GM13976 (cell line): ENCODE data around the gene TRIP12.
A peak's percentile ranks its signal among the peaks of the same experiment; 100 is the strongest.
"Not testable (repeated sequence)": the region's sequence is repeated elsewhere in the genome, so short reads cannot be mapped to it uniquely, and the experiment has no call there.

ENCODE experiments used
- DNase-seq: peaks from one replicate; pipeline ENCODE4 v3.0.0; 2012; ENCODE audit warnings: low spot score
- CTCF ChIP-seq: IDR thresholded peaks from 2 replicates; pipeline ENCODE4 v1.5.1; 2012; ENCODE audit warnings: borderline replicate concordance, mild to moderate bottlenecking; ENCODE audit not compliant: insufficient read depth; ENCODE audit errors: extremely low read depth, missing control alignments, control extremely low read depth
- in situ Hi-C: fragments of 300-500 bp; cut with MboI; formaldehyde crosslinking; loops from one replicate; pipeline ENCODE4 v1.12.0; 2022; ENCODE audit warnings: low sequenced_read_pairs, mixed read lengths, inconsistent platforms; ENCODE audit not compliant: unreplicated experiment

Gene TRIP12

GRCh38 chr2:229856413-229856812 lies 65.4 kb downstream of the TRIP12 start:
- no peak for TF ChIP-seq CTCF
- DNase-seq = peak; percentile 62
- in situ Hi-C loops = no loop called here

GRCh38 chr2:229855116-229855515 lies 66.7 kb downstream of the TRIP12 start:
- in situ Hi-C loops = no loop called here
- no peak for DNase-seq
- no peak for TF ChIP-seq CTCF

GRCh38 chr2:229852565-229852964 lies 69.2 kb downstream of the TRIP12 start:
- in situ Hi-C loops = no loop called here
- DNase-seq = peak; percentile 32
- TF ChIP-seq CTCF = no peak

- TF ChIP-seq CTCF = no peak
- no peak for DNase-seq
- in situ Hi-C loops = no loop called here
Measured at GRCh38 chr2:229851870-229852269, 69.9 kb downstream of the TRIP12 start.

- DNase-seq, in situ Hi-C loops: not testable (repeated sequence)
Measured at GRCh38 chr2:229850355-229851275, 71.2 kb downstream of the TRIP12 start.

- in situ Hi-C loops = no loop called here
- DNase-seq = no peak
- no peak for TF ChIP-seq CTCF
Measured at GRCh38 chr2:229849073-229849472, 72.7 kb downstream of the TRIP12 start.

- in situ Hi-C loops = no loop called here
- no peak for DNase-seq
- no peak for TF ChIP-seq CTCF
Measured at GRCh38 chr2:229843613-229844012, 78.2 kb downstream of the TRIP12 start.
